GM19397 (cell line): Measurements from ENCODE around the gene EIF3M.

ENCODE experiments used
- ATAC-seq: cut with Tn5 transposase; IDR thresholded peaks from one replicate; pipeline ENCODE4 v1.9.1; 2021; ENCODE audit warnings: mild to moderate bottlenecking, moderate library complexity; ENCODE audit not compliant: unreplicated experiment

EIF3M gene

GRCh38 chr11:32583459-32584271 is at the start of gene EIF3M:
EIF3M (plus strand) TSS chr11:32583831; CDS start chr11:32583888, 57 bp downstream.
- peak; percentile 98 for ATAC-seq

- ATAC-seq: no peak
These were observed 44.8 kb upstream of the EIF3M start for GRCh38 chr11:32538804-32539203.

GRCh38 chr11:32549611-32550187 is 33.9 kb upstream of the EIF3M start:
- no peak for ATAC-seq

GRCh38 chr11:32550207-32550606 is 33.4 kb upstream of the EIF3M start:
- no peak for ATAC-seq

GRCh38 chr11:32555091-32555490 is 28.5 kb upstream of the EIF3M start:
- ATAC-seq: no peak

- no peak for ATAC-seq
These were observed 27.7 kb upstream of the EIF3M start for GRCh38 chr11:32555895-32556294.

- ATAC-seq: no peak
These were observed 21.8 kb upstream of the EIF3M start for GRCh38 chr11:32561835-32562234.

- no peak for ATAC-seq
These were observed 20.6 kb upstream of the EIF3M start for GRCh38 chr11:32562839-32563599.

GRCh38 chr11:32563600-32563959 is 20.1 kb upstream of the EIF3M start:
- ATAC-seq: no peak

GRCh38 chr11:32566517-32566916 is 17.1 kb upstream of the EIF3M start:
- ATAC-seq: no peak

- ATAC-seq: no peak
These were observed 16.5 kb upstream of the EIF3M start for GRCh38 chr11:32567154-32567553.

- ATAC-seq: no peak
These were observed 14.2 kb upstream of the EIF3M start for GRCh38 chr11:32569313-32569881.

- no peak for ATAC-seq
These were observed 12.6 kb upstream of the EIF3M start for GRCh38 chr11:32571039-32571438.

- no peak for ATAC-seq
These were observed 10.4 kb upstream of the EIF3M start for GRCh38 chr11:32573228-32573627.

GRCh38 chr11:32574421-32574820 is 9.2 kb upstream of the EIF3M start:
- ATAC-seq: no peak

- ATAC-seq: no peak
These were observed 8.6 kb upstream of the EIF3M start for GRCh38 chr11:32575070-32575469.

GRCh38 chr11:32576456-32576855 is 7.2 kb upstream of the EIF3M start:
- ATAC-seq: no peak

GRCh38 chr11:32580967-32581366 is 2.7 kb upstream of the EIF3M start:
- no peak for ATAC-seq

GRCh38 chr11:32581556-32581955 is 2.1 kb upstream of the EIF3M start:
- ATAC-seq: no peak

GRCh38 chr11:32584921-32585320 is 1.3 kb downstream of the EIF3M start:
- ATAC-seq: no peak

- no peak for ATAC-seq
These were observed 3.1 kb downstream of the EIF3M start for GRCh38 chr11:32586576-32587190.
